GM18867 (cell line): ENCODE results near the gene TSPAN12.
A peak's percentile ranks its signal among the peaks of the same experiment; 100 is the strongest.

ENCODE experiments used
- ATAC-seq: cut with Tn5 transposase; IDR thresholded peaks from one replicate; pipeline ENCODE4 v1.9.1; 2021; ENCODE audit warnings: mild to moderate bottlenecking, moderate library complexity; ENCODE audit not compliant: unreplicated experiment

Gene TSPAN12

DNA sequence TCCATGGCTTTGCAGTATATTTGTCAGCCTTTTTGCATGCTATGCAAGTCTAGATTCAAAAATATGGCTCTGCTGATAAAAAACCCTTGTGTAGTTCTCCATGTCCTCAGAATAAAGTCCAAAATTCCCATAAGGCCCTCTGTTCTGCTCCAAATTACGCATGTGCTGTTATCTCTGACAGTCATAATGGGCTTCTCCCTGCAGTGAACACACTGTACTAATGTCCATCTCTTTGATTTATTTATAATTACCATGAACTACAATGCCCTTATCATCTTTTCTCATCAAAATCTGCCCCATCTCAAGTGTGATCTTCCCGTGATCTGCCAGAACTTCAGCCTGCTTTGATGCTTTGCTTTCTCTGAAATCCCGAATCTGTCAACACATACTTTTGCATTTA is 87.7 kb downstream of the TSPAN12 start:
- ATAC-seq: no peak

DNA sequence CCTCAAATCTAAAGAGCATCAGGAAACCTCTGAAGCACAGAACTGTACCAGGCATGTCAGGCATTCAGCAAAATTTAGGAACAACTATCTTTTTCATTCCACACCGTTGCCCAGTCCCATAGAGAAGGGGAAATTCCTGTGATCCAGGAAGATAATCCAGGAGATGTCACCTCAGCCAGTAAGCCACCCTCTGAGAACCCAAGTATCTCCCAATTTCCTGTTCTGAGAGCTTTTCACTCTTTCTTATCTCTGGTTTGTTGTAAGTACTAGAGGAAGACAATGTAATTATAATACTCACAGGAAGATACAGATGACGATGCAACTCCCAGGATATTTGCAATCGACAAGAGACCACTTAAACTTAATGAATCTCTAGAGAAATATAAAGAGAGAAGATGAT is 97.1 kb downstream of the TSPAN12 start:
- no peak for ATAC-seq

DNA sequence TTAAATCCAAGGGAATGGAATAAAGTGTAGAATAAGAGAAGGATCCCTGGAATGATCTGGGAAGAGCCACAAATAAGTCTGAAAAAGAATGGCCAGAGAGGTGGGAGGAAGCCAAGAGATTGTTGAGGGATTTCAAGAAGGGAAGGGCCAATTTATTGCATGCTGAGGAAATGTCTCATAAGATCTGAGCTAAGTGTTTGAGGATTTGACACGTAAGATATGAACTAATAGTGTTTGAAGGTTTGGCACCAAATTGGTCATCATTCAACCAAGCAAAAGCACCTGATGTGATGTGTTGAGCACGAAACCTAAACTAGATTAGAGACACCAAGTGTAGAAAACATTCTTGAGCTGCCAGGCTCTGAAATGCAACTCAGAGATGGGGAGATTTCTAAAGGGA is 97.9 kb downstream of the TSPAN12 start:
- ATAC-seq: peak; percentile 92

DNA sequence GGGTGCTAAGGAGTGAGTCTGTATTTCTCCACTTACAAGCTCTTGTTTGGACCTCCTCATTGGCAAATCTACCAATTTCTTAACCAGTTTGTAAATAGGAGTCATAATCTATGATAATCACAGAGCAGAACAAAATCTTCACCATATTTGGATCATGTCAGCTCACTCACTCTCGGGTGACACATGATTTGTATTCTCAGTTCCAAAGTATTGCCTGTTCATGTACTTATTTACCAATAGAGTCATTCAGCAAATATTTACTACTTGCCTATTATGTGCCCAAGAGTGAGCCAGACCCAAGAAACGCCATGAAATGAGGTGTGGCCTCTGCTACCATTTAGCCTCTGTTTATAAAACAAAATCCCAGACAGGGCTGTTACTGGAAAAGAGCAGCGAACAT is 114.8 kb downstream of the TSPAN12 start:
- no peak for ATAC-seq

DNA sequence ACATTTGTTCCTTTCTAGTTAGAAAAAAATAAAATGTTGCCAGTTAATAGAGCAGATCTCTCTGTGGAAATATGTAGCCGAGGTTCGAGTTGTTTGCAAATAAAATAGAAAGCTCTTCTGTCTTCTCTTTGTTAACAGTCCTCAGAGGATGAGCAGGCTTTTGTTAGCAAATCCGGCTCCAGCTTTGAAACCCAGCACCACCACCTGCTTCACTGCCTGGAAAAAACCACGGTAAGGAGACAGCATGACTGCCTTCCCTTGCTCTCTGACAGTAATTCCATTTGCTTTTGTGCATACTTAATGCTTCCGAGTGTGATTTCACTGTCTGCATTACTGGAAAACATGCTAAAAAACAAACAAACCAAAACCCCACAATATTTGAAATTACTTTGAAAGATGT is 115.6 kb downstream of the TSPAN12 start:
- ATAC-seq: no peak

DNA sequence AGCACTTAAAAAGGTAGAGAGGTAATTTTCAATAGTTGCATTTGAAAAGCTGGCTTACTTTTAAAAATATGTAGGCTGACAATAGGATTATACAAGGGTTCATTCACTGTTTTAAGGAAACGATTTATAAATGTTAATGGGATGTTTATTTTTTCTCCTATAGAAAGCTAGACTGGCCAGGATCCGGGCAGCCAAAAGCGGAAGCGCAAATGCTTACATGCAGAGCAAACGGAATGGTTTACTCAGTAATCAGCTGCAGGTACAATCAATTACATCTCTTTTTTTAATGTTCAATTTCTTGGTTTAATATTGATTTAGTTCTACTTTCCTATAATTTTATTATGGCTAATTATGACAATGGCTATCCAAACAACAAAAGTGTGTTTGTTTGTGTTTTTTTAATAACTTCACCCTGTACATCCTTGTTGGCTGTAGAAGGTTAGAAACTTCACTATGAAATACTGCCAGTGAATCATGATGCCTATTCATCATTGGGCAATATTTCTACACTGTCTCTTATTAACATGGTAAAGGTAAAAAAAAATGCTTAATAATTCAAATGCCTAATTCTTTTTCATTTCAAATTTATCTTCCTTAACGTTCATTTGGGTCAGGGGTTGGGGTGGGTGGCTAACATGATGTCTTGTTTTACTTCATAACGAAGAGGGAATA is 116.4 kb downstream of the TSPAN12 start:
- ATAC-seq: no peak

DNA sequence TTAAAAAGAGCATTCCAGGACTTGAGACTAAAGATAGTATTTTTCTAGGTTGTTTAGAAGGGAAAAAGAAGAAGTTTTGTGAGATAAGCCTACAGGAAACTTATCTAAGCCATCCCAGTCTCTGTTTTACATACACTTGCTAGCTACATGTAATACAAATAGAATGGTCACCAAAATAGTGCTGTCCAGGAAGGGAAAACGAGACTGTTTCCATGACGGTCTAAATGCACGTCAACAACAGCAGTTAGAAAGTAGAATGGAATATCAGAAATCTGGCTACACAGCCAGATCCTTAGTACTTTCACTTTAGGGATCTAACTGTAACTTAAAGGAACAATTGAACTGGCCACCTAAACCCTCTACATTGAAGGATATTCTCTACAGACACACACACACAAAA is 117.6 kb downstream of the TSPAN12 start:
- no peak for ATAC-seq

DNA sequence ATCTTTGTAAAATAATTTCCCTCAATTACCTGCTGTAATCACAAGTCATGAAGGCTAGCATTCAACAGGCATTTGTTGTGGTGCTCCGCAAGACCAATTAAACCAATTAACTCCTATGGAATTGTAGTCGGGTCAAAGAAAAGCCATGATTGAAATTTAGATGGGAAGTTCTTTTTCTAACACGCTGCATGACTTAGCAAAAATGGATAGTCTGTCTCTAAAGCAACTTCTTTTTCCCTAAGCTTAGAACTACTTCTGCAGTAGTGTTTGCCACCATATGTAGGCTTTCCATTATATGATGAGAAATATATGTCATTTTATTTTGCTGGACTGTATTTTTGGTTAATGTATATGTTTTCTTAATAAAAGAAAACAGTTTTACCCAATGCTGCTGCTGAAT is 119.1 kb downstream of the TSPAN12 start:
- no peak for ATAC-seq
